Fibroblast of lung (primary cell): ENCODE measurements around the gene SORCS2.

Source experiments
- EZH2 ChIP-seq: IDR thresholded peaks from 2 replicates; pipeline ENCODE4 v1.5.1; 2012; ENCODE audit warnings: low read length, control low read depth, mild to moderate bottlenecking; ENCODE audit errors: missing control alignments
- TF ChIP-seq, protein P1 (sequence below), 2 donors: IDR thresholded peaks in 1 of 2; conservative IDR thresholded peaks in 1 of 2; 1 replicate in 1 of 2; 2 replicates in 1 of 2; pipeline ENCODE4 v1.5.1; 2011 to 2012; ENCODE audit warnings: low read length in 2 of 2, control low read depth in 1 of 2, inconsistent platforms in 1 of 2, low read depth in 1 of 2, mild to moderate bottlenecking in 1 of 2

DNA sequence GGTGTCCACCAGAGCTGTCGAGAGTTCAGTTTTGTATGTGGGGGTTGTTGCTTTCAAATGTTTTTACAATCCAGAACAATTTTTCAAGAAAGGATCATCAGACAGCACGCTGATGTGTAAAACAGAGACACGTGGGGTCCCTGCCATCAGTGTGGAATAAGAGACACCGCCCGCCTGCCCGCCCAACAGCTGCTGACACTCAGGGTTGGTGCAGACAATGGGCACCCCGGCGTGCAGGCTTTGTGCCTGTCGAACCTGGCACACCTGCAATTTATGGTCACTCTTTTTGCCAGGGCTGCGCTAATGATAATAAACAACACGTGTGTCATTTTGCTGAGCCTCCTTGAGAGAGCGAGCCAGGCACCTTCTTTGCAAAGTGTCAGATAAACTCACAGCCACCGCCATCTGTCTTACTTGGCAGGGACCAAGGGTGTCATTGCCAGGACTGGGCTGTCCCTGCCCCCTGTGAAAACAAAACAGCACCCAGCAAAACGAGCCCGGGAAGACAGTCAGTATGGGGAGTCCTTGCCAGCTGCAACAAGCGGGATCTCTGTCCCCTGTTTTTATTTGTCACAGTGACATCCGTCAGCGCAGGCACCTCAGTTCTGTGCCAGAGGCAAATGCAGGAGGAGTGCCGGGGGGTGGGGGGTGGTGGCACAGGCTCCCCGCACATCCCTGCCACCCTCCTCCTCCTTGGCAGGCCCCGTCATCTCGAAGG lies 173.3 kb downstream of the SORCS2 start:
- TF ChIP-seq EZH2 = no peak
- TF ChIP-seq, protein P1, sequence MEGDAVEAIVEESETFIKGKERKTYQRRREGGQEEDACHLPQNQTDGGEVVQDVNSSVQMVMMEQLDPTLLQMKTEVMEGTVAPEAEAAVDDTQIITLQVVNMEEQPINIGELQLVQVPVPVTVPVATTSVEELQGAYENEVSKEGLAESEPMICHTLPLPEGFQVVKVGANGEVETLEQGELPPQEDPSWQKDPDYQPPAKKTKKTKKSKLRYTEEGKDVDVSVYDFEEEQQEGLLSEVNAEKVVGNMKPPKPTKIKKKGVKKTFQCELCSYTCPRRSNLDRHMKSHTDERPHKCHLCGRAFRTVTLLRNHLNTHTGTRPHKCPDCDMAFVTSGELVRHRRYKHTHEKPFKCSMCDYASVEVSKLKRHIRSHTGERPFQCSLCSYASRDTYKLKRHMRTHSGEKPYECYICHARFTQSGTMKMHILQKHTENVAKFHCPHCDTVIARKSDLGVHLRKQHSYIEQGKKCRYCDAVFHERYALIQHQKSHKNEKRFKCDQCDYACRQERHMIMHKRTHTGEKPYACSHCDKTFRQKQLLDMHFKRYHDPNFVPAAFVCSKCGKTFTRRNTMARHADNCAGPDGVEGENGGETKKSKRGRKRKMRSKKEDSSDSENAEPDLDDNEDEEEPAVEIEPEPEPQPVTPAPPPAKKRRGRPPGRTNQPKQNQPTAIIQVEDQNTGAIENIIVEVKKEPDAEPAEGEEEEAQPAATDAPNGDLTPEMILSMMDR (conservative IDR thresholded peaks at IDR 0.05 in 1 of 2, IDR thresholded peaks at IDR 0.05 in 1 of 2; ENCODE audit: low read depth in 1 of 2, low read length in 2 of 2) = no peak
